ENCODE data around the gene GCNT2.

The GCNT2 gene

GRCh38 chr6:10547809-10548208, 26.7 kb downstream of the GCNT2 start:
- no peak overlapping the region for H3K4me3 ChIP-seq (ENCODE audit: insufficient read length, low read depth)

GRCh38 chr6:10550764-10551163, 29.6 kb downstream of the GCNT2 start:
- no peaks in the 10 kb centered on the region for H3K27me3 ChIP-seq (ENCODE audit: insufficient read depth, insufficient read length)
- no peak overlapping the region for H3K4me3 ChIP-seq (ENCODE audit: insufficient read length, low read depth)
- DNase-seq (ENCODE audit: low read depth, low spot score): no peak
- no peak overlapping the region for H3K9ac ChIP-seq (ENCODE audit: insufficient read length, low read depth)
- peaks cover 2% of the 10 kb centered on the region for H3K4me1 ChIP-seq (ENCODE audit: insufficient read depth, insufficient read length)
- TF ChIP-seq ZNF274 (IDR thresholded peaks at IDR 0.05; ENCODE audit: low read depth, low read length) (no peak), YY1 (IDR thresholded peaks at IDR 0.05; ENCODE audit: insufficient read depth, insufficient read length) (no peak), SUZ12 (IDR thresholded peaks at IDR 0.05; ENCODE audit: extremely low read depth, insufficient read depth, insufficient read length) (no peak)
- no peaks in the 10 kb centered on the region for H3K36me3 ChIP-seq (ENCODE audit: insufficient read depth, insufficient read length, low read length)
- H3K9me3 ChIP-seq (ENCODE audit: insufficient read depth, low read length): no peaks in the 10 kb centered on the region

More at GRCh38 chr6:10547809-10548208, 26.7 kb downstream of the GCNT2 start:
- TF ChIP-seq SUZ12 (IDR thresholded peaks at IDR 0.05; ENCODE audit: extremely low read depth, insufficient read depth, insufficient read length): no peak
- no peak for TF ChIP-seq YY1 (IDR thresholded peaks at IDR 0.05; ENCODE audit: insufficient read depth, insufficient read length)
- TF ChIP-seq ZNF274 (IDR thresholded peaks at IDR 0.05; ENCODE audit: low read depth, low read length): no peak
- no peaks in the 10 kb centered on the region for H3K27me3 ChIP-seq (ENCODE audit: insufficient read depth, insufficient read length)
- H3K36me3 ChIP-seq (ENCODE audit: insufficient read depth, insufficient read length, low read length): no peaks in the 10 kb centered on the region
- H3K9ac ChIP-seq (ENCODE audit: insufficient read length, low read depth): no peak overlapping the region
- no peaks in the 10 kb centered on the region for H3K9me3 ChIP-seq (ENCODE audit: insufficient read depth, low read length)
- no peaks in the 10 kb centered on the region for H3K4me1 ChIP-seq (ENCODE audit: insufficient read depth, insufficient read length)
- no peak for DNase-seq (ENCODE audit: low read depth, low spot score)

GRCh38 chr6:10552270-10552810, 31.2 kb downstream of the GCNT2 start:
- H3K36me3 ChIP-seq (ENCODE audit: insufficient read depth, insufficient read length, low read length): no peaks in the 10 kb centered on the region
- H3K4me3 ChIP-seq (ENCODE audit: insufficient read length, low read depth): no peak overlapping the region
- no peaks in the 10 kb centered on the region for H3K27me3 ChIP-seq (ENCODE audit: insufficient read depth, insufficient read length)
- H3K9ac ChIP-seq (ENCODE audit: insufficient read length, low read depth): no peak overlapping the region
- DNase-seq (ENCODE audit: low read depth, low spot score): no peak
- TF ChIP-seq SUZ12 (IDR thresholded peaks at IDR 0.05; ENCODE audit: extremely low read depth, insufficient read depth, insufficient read length): no peak
- no peak for TF ChIP-seq YY1 (IDR thresholded peaks at IDR 0.05; ENCODE audit: insufficient read depth, insufficient read length)
- TF ChIP-seq ZNF274 (IDR thresholded peaks at IDR 0.05; ENCODE audit: low read depth, low read length): no peak
- no peaks in the 10 kb centered on the region for H3K9me3 ChIP-seq (ENCODE audit: insufficient read depth, low read length)
- peaks cover 2% of the 10 kb centered on the region for H3K4me1 ChIP-seq (ENCODE audit: insufficient read depth, insufficient read length)

GRCh38 chr6:10553871-10554270, 32.7 kb downstream of the GCNT2 start:
- no peaks in the 10 kb centered on the region for H3K9me3 ChIP-seq (ENCODE audit: insufficient read depth, low read length)
- peaks cover 2% of the 10 kb centered on the region for H3K4me1 ChIP-seq (ENCODE audit: insufficient read depth, insufficient read length)
- no peaks in the 10 kb centered on the region for H3K27me3 ChIP-seq (ENCODE audit: insufficient read depth, insufficient read length)
- H3K4me3 ChIP-seq (ENCODE audit: insufficient read length, low read depth): no peak overlapping the region
- no peak for DNase-seq (ENCODE audit: low read depth, low spot score)
- TF ChIP-seq ZNF274 (IDR thresholded peaks at IDR 0.05; ENCODE audit: low read depth, low read length) (no peak), SUZ12 (IDR thresholded peaks at IDR 0.05; ENCODE audit: extremely low read depth, insufficient read depth, insufficient read length) (no peak)
- no peak overlapping the region for H3K9ac ChIP-seq (ENCODE audit: insufficient read length, low read depth)
- H3K36me3 ChIP-seq (ENCODE audit: insufficient read depth, insufficient read length, low read length): no peaks in the 10 kb centered on the region

- peak overlapping the region; percentile 22 for H3K4me3 ChIP-seq (ENCODE audit: insufficient read length, low read depth)
- no peak for DNase-seq (ENCODE audit: low read depth, low spot score)
- no peaks in the 10 kb centered on the region for H3K27me3 ChIP-seq (ENCODE audit: insufficient read depth, insufficient read length)
- H3K4me1 ChIP-seq (ENCODE audit: insufficient read depth, insufficient read length): peaks cover 2% of the 10 kb centered on the region
- H3K9ac ChIP-seq (ENCODE audit: insufficient read length, low read depth): peak overlapping the region; percentile 3
- TF ChIP-seq SUZ12 (IDR thresholded peaks at IDR 0.05; ENCODE audit: extremely low read depth, insufficient read depth, insufficient read length): no peak
- no peak for TF ChIP-seq ZNF274 (IDR thresholded peaks at IDR 0.05; ENCODE audit: low read depth, low read length)
- no peak for TF ChIP-seq YY1 (IDR thresholded peaks at IDR 0.05; ENCODE audit: insufficient read depth, insufficient read length)
- no peaks in the 10 kb centered on the region for H3K36me3 ChIP-seq (ENCODE audit: insufficient read depth, insufficient read length, low read length)
- H3K9me3 ChIP-seq (ENCODE audit: insufficient read depth, low read length): no peaks in the 10 kb centered on the region
These were observed 33.7 kb downstream of the GCNT2 start for GRCh38 chr6:10554826-10555225.

GRCh38 chr6:10555625-10556309, 34.6 kb downstream of the GCNT2 start:
- Histone ChIP-seq H3K27me3 (ENCODE audit: insufficient read depth, insufficient read length) (no peaks in the 10 kb centered on the region), H3K9me3 (ENCODE audit: insufficient read depth, low read length) (no peaks in the 10 kb centered on the region), H3K4me3 (ENCODE audit: insufficient read length, low read depth) (peak overlapping the region; percentile 49), H3K36me3 (ENCODE audit: insufficient read depth, insufficient read length, low read length) (no peaks in the 10 kb centered on the region), H3K9ac (ENCODE audit: insufficient read length, low read depth) (peak overlapping the region; percentile 71), H3K4me1 (ENCODE audit: insufficient read depth, insufficient read length) (peaks cover 2% of the 10 kb centered on the region)
- no peak for TF ChIP-seq SUZ12 (IDR thresholded peaks at IDR 0.05; ENCODE audit: extremely low read depth, insufficient read depth, insufficient read length)
- no peak for TF ChIP-seq ZNF274 (IDR thresholded peaks at IDR 0.05; ENCODE audit: low read depth, low read length)
- no peak for TF ChIP-seq YY1 (IDR thresholded peaks at IDR 0.05; ENCODE audit: insufficient read depth, insufficient read length)
- no peak for DNase-seq (ENCODE audit: low read depth, low spot score)

- H3K9ac ChIP-seq (ENCODE audit: insufficient read length, low read depth): no peak overlapping the region
- DNase-seq (ENCODE audit: low read depth, low spot score): no peak
These were observed 35.4 kb downstream of the GCNT2 start for GRCh38 chr6:10556589-10556988.

More at GRCh38 chr6:10556589-10556988, 35.4 kb downstream of the GCNT2 start:
- Histone ChIP-seq H3K27me3 (ENCODE audit: insufficient read depth, insufficient read length) (no peaks in the 10 kb centered on the region), H3K4me1 (ENCODE audit: insufficient read depth, insufficient read length) (peaks cover 2% of the 10 kb centered on the region), H3K4me3 (ENCODE audit: insufficient read length, low read depth) (peak overlapping the region; percentile 49), H3K9me3 (ENCODE audit: insufficient read depth, low read length) (no peaks in the 10 kb centered on the region), H3K36me3 (ENCODE audit: insufficient read depth, insufficient read length, low read length) (no peaks in the 10 kb centered on the region)
- TF ChIP-seq YY1 (IDR thresholded peaks at IDR 0.05; ENCODE audit: insufficient read depth, insufficient read length): no peak
- no peak for TF ChIP-seq ZNF274 (IDR thresholded peaks at IDR 0.05; ENCODE audit: low read depth, low read length)
- no peak for TF ChIP-seq SUZ12 (IDR thresholded peaks at IDR 0.05; ENCODE audit: extremely low read depth, insufficient read depth, insufficient read length)
